Measurements from ENCODE around the gene HECTD3. TPM values are rescaled to one million over a fixed set of nuclear protein-coding genes. Genes with fewer than 3 reads are reported as not detected.
"Not testable (repeated sequence)": the region's sequence is repeated elsewhere in the genome, so short reads cannot be mapped to it uniquely, and the experiment has no call there.

Gene HECTD3
- total RNA-seq, 3 donors from 2014 or later (not counting 1 experiment from before 2014, with no cell fraction given), result 56.6 to 67.4 (median 64.4) TPM

DNA sequence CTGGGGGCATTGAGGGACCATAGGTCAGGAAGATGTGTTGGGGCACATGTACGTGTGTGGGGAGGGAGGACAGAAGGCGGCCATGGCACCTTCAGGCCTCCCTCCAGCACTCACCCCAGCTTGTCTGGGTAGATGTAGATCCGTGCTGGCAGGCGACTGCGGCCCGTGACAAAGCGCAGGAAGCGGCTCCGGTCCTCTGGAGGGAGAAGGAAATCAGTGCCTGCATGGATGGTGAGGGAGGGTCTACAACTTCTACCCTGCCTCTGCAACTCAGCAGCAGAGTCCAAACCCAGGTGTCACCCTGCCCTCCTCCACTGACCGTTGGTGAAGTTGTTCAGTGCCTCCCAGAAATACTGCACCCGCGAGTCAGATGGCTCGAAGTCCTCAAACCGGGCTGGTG, 7.4 kb downstream of the HECTD3 start:
- peaks cover 63% of the 10 kb centered on the region for H3K36me3 ChIP-seq (ENCODE audit: control insufficient read depth, insufficient read depth, low read length)
- H3K9me3 ChIP-seq (ENCODE audit: control insufficient read depth, insufficient read depth, low read length), result no peaks in the 10 kb centered on the region
- Mint-ChIP-seq H3K4me3 (no peak overlapping the region), H3K36me3 (no peaks in the 10 kb centered on the region), H3K9me3 (no peaks in the 10 kb centered on the region), H3K27me3 (ENCODE audit: low read depth in 2 of 2) (no peaks in the 10 kb centered on the region), H3K4me1 (peaks cover 7 to 16% of the 10 kb centered on the region in 2 donors), H3K27ac (no peak overlapping the region)
- ATAC-seq (no peak), DNase-seq (no peak)
- WGBS (ENCODE audit: insufficient coverage), result 96% methylated on average over 6 of the region's 14 CpGs
- no peak overlapping the region for H3K27ac ChIP-seq (ENCODE audit: low read length)
- H3K4me1 ChIP-seq (ENCODE audit: control insufficient read depth, insufficient read depth, low read length), result no peaks in the 10 kb centered on the region
- H3K4me3 ChIP-seq (ENCODE audit: low read length), result no peak overlapping the region
- intact Hi-C loops (cut with micrococcal nuclease), result no loop called here
- H3K27me3 ChIP-seq (ENCODE audit: control insufficient read depth, insufficient read depth, low read length), result no peaks in the 10 kb centered on the region
- TF ChIP-seq, protein P1, sequence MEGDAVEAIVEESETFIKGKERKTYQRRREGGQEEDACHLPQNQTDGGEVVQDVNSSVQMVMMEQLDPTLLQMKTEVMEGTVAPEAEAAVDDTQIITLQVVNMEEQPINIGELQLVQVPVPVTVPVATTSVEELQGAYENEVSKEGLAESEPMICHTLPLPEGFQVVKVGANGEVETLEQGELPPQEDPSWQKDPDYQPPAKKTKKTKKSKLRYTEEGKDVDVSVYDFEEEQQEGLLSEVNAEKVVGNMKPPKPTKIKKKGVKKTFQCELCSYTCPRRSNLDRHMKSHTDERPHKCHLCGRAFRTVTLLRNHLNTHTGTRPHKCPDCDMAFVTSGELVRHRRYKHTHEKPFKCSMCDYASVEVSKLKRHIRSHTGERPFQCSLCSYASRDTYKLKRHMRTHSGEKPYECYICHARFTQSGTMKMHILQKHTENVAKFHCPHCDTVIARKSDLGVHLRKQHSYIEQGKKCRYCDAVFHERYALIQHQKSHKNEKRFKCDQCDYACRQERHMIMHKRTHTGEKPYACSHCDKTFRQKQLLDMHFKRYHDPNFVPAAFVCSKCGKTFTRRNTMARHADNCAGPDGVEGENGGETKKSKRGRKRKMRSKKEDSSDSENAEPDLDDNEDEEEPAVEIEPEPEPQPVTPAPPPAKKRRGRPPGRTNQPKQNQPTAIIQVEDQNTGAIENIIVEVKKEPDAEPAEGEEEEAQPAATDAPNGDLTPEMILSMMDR (IDR thresholded peaks at IDR 0.05), result no peak

DNA sequence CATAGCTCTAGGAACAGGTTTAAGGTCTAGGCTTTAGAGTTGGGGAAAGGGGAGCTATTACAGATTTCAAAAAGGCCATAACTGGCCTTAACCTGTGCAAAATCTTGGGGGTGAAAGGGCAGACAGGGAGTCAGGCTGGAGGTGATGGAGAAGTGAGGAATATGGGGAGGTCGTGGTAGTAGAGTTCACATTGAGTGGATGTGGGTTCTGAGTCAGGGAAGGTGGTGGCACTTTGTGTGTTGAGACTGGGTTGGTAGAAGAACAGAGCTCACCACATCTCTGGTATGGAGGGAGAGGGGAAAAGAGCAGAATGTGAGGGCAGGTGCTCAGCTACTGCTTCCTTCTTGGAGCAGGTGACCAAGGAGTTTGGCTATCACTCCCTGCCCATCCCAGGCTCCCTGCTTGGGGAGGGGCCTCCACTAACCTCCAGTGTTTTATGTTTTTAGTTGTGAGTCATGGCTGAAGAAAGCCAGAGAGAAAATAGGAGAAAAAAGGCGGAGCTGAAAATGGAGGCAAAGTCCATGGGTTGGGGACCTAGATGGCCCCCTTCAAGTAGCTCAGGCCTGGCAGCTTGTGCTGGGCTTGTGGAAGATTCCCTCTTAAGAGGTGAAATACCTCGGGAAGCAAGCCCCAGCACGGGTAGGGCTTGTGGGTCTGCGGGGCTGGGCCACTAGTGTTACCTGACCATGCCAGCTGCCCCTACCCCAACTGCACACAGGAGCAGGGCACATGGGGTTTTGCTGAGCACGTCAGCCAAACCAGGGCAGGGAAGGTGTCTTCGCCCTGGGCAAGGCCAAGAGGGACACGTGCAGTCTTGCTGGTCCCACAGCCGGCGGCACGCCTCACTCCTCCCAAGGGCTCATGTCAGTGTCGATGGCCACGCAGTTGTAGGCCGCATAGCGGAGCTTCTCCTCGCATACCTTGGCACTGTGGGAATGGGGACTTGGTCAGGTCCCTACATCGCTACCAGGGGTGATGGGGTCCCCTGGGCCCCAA, 8.2 kb downstream of the HECTD3 start:
- no peaks in the 10 kb centered on the region for H3K4me1 ChIP-seq (ENCODE audit: control insufficient read depth, insufficient read depth, low read length)
- Mint-ChIP-seq H3K27ac (peak overlapping the region in 1 of 2 donors; percentile 73), H3K36me3 (no peaks in the 10 kb centered on the region), H3K27me3 (ENCODE audit: low read depth in 2 of 2) (no peaks in the 10 kb centered on the region), H3K4me3 (no peak overlapping the region), H3K4me1 (peaks cover 6 to 14% of the 10 kb centered on the region in 2 donors), H3K9me3 (no peaks in the 10 kb centered on the region)
- no peaks in the 10 kb centered on the region for H3K9me3 ChIP-seq (ENCODE audit: control insufficient read depth, insufficient read depth, low read length)
- H3K27ac ChIP-seq (ENCODE audit: low read length), result no peak overlapping the region
- peaks cover 55% of the 10 kb centered on the region for H3K36me3 ChIP-seq (ENCODE audit: control insufficient read depth, insufficient read depth, low read length)
- TF ChIP-seq, protein P1 (IDR thresholded peaks at IDR 0.05), result no peak
- no peak for DNase-seq
- H3K4me3 ChIP-seq (ENCODE audit: low read length), result no peak overlapping the region
- ATAC-seq, result no peak
- 97% methylated on average over 17 of the region's 17 CpGs for WGBS (ENCODE audit: insufficient coverage)
- intact Hi-C loops (cut with micrococcal nuclease), result no loop called here
- H3K27me3 ChIP-seq (ENCODE audit: control insufficient read depth, insufficient read depth, low read length), result no peaks in the 10 kb centered on the region

DNA sequence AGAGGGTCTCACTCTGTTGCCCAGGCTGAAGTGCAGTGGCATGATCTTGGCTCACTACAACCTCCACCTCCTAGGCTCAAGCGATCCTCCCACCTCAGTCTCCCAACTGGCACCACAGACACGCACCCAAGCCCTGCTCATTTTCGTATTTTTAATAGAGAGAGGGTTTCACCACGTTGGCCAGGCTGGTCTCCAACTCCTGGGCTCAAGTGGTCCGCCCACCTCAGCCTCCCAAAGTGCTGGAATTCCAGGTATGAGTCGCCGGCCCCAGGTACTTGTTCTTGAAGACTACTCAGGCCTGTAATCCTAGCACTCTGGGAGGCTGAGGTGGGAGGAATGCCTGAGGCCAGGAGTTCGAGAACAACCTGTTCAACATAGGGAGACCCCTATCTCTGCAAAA, 9.5 kb downstream of the HECTD3 start:
- H3K36me3 Mint-ChIP-seq; H3K27me3 Mint-ChIP-seq (ENCODE audit: low read depth in 2 of 2); H3K9me3 ChIP-seq (ENCODE audit: control insufficient read depth, insufficient read depth, low read length); ATAC-seq; H3K4me1 Mint-ChIP-seq; intact Hi-C loops (cut with micrococcal nuclease); H3K27me3 ChIP-seq (ENCODE audit: control insufficient read depth, insufficient read depth, low read length); H3K4me3 Mint-ChIP-seq; DNase-seq; H3K4me3 ChIP-seq (ENCODE audit: low read length); H3K4me1 ChIP-seq (ENCODE audit: control insufficient read depth, insufficient read depth, low read length); H3K27ac ChIP-seq (ENCODE audit: low read length); H3K9me3 Mint-ChIP-seq: not testable (repeated sequence)
- H3K36me3 ChIP-seq (ENCODE audit: control insufficient read depth, insufficient read depth, low read length), result peaks cover 41% of the 10 kb centered on the region
- 95% methylated on average over 8 of the region's 8 CpGs for whole genome bisulfite sequencing (ENCODE audit: insufficient coverage)
- H3K27ac Mint-ChIP-seq, result peak overlapping the region in 1 of 2 donors; percentile 73

DNA sequence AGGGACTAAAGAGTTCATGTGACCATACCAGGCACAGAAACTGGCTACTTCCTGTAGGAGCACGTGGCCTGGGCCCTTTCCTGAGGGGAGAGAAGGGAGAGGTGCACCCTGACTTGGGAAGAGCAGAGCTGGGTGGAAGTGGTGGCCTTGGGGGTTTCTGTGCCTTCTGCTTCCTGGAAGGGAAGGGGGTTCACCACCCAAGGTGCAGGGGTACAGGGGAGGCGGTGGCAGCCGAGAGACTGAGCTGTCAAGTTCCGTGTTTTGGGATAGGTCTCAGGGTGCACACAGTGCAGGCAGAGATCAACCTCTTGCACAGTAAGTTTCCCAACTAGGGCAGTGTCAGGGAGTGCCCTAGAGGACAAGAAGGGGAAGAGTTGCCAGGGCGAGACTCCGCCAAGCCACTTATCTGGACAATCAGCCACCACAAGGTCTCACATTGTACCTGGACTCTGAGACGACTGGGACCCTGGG, 10.1 kb downstream of the HECTD3 start:
- no peaks in the 10 kb centered on the region for H3K27me3 ChIP-seq (ENCODE audit: control insufficient read depth, insufficient read depth, low read length)
- H3K27ac ChIP-seq (ENCODE audit: low read length), result no peak overlapping the region
- intact Hi-C loops (cut with micrococcal nuclease), result no loop called here
- no peak overlapping the region for H3K4me3 ChIP-seq (ENCODE audit: low read length)
- Mint-ChIP-seq H3K27ac (peak overlapping the region; percentile 37 to 73), H3K4me1 (peaks cover 6 to 10% of the 10 kb centered on the region in 2 donors), H3K9me3 (no peaks in the 10 kb centered on the region), H3K27me3 (ENCODE audit: low read depth in 2 of 2) (no peaks in the 10 kb centered on the region), H3K4me3 (no peak overlapping the region), H3K36me3 (no peaks in the 10 kb centered on the region)
- ATAC-seq, result peak in 1 of 3 donors; percentile 40
- TF ChIP-seq, protein P1 (IDR thresholded peaks at IDR 0.05), result no peak
- H3K9me3 ChIP-seq (ENCODE audit: control insufficient read depth, insufficient read depth, low read length), result no peaks in the 10 kb centered on the region
- peaks cover 38% of the 10 kb centered on the region for H3K36me3 ChIP-seq (ENCODE audit: control insufficient read depth, insufficient read depth, low read length)
- 58% methylated on average over 7 of the region's 7 CpGs for WGBS (ENCODE audit: insufficient coverage)
- DNase-seq, result no peak
- H3K4me1 ChIP-seq (ENCODE audit: control insufficient read depth, insufficient read depth, low read length), result no peaks in the 10 kb centered on the region

All from natural killer cell (primary cell).